ENCODE results near the gene TMEM131. TPM values are rescaled to one million over a fixed set of nuclear protein-coding genes. Genes with fewer than 3 reads are reported as not detected.
"Not testable (repeated sequence)": the region's sequence is repeated elsewhere in the genome, so short reads cannot be mapped to it uniquely, and the experiment has no call there.

Gene TMEM131
- total RNA-seq, 4 donors from 2014 or later = 10.3 to 39.2 (median 20.0) TPM

DNA sequence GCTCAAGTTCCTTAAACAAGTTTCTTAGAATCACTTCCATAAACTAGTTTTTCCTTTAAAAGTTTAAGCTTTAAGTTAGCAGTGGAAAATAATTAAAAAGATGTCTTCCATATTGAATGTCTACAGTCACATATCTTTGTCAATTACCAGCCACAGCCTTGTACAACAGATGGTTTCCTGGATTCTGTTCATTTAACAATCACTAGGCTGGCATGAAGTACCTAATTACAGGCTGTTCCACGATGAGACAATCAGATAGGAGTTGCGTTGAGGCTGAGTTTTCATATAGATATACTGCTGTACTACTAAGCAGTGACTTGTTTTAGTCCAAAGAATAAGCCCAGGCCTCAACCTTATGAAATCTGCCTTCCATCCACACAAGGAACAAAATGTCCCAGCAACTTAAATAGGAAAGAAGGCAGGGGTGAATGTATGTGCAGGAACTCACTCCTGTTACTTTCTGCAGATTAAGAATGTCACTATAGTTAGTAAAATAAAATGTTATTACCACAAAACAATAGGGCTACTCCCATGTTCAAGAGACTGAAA, 151.4 kb downstream of the TMEM131 start:
- in situ Hi-C loops (cut with MboI; ENCODE audit: low sequenced_read_pairs in 4 of 4) = no loop called here
- ATAC-seq (peak; percentile 64 to 74), DNase-seq (no peak)
- TF ChIP-seq CTCF (IDR thresholded peaks at IDR 0.05 in 4 of 5, conservative IDR thresholded peaks at IDR 0.05 in 1 of 5) (no peak), POLR2A (IDR thresholded peaks at IDR 0.05) (no peak)
- Histone ChIP-seq H3K36me3 (peaks cover 0 to 22% of the 10 kb centered on the region in 2 donors), H3K4me3 (no peak overlapping the region), H3K27ac (peak overlapping the region; percentile 7 to 46 (median 28)), H3K9me3 (no peaks in the 10 kb centered on the region), H3K27me3 (no peaks in the 10 kb centered on the region), H3K4me1 (peaks cover 22% of the 10 kb centered on the region in 2 donors)
- intact Hi-C loops (cut with DNase I; ENCODE audit: low total_unique reads) = no loop called here

DNA sequence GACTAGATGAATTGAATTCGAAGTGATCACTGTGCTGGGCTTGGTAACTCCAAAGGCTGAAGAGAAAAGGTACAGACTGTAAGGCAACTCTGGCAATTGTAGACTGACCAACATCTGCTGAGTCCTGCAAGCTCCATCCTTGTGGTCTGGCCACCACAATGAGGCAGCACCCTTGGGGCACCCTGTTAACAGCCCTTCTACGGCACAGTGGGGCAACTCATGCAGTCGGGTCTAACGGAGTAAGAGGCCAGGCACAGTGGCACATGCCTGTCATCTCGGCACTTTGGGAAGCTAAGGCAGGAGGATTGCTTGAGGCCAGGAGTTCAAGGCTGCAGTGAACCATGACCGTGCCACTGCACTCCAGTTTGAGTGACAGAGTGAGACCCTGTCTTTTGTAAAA, 155.6 kb downstream of the TMEM131 start:
- ATAC-seq = no peak
- in situ Hi-C loops (cut with MboI; ENCODE audit: low sequenced_read_pairs in 4 of 4) = no loop called here

DNA sequence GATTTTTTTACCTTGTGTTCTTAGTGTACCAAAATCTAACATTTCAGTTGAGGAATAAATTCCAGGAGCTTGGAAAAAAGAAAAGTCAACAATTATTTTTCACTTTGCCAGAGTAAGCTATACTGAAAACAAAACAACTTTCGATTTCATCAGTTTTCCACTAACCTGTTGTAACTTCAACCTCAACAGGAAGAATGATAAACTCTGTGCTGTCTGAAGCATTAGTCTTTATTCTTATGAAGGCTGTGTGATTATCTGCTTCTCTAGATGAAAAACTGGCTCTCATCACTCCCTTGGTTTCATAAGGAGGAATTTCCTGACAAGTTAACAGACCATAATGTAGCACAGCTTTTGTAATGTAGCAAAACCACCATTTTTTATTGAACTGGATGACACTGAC, 161.1 kb downstream of the TMEM131 start:
- peaks cover 0 to 24% of the 10 kb centered on the region in 2 donors for H3K36me3 ChIP-seq

More for the DNA sequence above, 155.6 kb downstream of the TMEM131 start:
- TF ChIP-seq CTCF (IDR thresholded peaks at IDR 0.05 in 4 of 5, conservative IDR thresholded peaks at IDR 0.05 in 1 of 5) = no peak
- intact Hi-C loops (cut with DNase I; ENCODE audit: low total_unique reads) = no loop called here
- Histone ChIP-seq H3K4me3 (no peak overlapping the region), H3K27ac (no peak overlapping the region), H3K9me3 (no peaks in the 10 kb centered on the region), H3K27me3 (no peaks in the 10 kb centered on the region), H3K36me3 (peaks cover 0 to 31% of the 10 kb centered on the region in 2 donors), H3K4me1 (peaks cover 12 to 16% of the 10 kb centered on the region in 2 donors)
- no peak for DNase-seq

DNA sequence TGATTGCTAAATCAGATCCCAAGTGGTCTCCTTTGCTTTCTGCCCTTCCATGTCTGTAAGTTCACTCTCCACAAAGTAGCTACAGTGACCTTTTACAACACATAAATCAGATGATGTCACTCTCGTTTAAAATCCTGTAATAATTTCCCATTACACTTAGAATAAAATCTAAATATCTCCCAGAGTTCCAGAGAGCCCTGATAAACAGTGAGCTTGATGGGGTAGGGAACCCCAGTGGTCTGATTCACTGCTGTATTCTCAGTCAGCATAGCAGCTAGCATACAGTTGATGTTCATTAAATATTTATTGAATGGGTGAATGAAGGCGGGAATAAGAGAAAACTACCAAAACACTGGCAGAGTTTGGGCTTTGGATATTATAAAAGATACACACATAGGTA, 164.6 kb downstream of the TMEM131 start:
- in situ Hi-C loops (cut with MboI; ENCODE audit: low sequenced_read_pairs in 4 of 4) = no loop called here
- Histone ChIP-seq H3K9me3 (no peaks in the 10 kb centered on the region), H3K27me3 (no peaks in the 10 kb centered on the region), H3K27ac (no peak overlapping the region), H3K4me3 (no peak overlapping the region), H3K4me1 (peaks cover 0 to 7% of the 10 kb centered on the region in 2 donors), H3K36me3 (peaks cover 0 to 18% of the 10 kb centered on the region in 2 donors)
- no peak for DNase-seq
- intact Hi-C loops (cut with DNase I; ENCODE audit: low total_unique reads) = no loop called here
- TF ChIP-seq CTCF (IDR thresholded peaks at IDR 0.05 in 4 of 5, conservative IDR thresholded peaks at IDR 0.05 in 1 of 5) = no peak
- no peak for TF ChIP-seq POLR2A (IDR thresholded peaks at IDR 0.05)
- ATAC-seq = no peak

More for the DNA sequence above, 161.1 kb downstream of the TMEM131 start:
- intact Hi-C loops (cut with DNase I; ENCODE audit: low total_unique reads) (no loop called here), in situ Hi-C loops (cut with MboI; ENCODE audit: low sequenced_read_pairs in 4 of 4) (no loop called here)
- no peak overlapping the region for H3K27ac ChIP-seq
- TF ChIP-seq POLR2A (IDR thresholded peaks at IDR 0.05) (no peak), CTCF (IDR thresholded peaks at IDR 0.05 in 4 of 5, conservative IDR thresholded peaks at IDR 0.05 in 1 of 5) (no peak)
- no peak overlapping the region for H3K4me3 ChIP-seq
- ATAC-seq (no peak), DNase-seq (no peak)
- H3K27me3 ChIP-seq = no peaks in the 10 kb centered on the region
- no peaks in the 10 kb centered on the region for H3K9me3 ChIP-seq
- H3K4me1 ChIP-seq = peaks cover 0 to 7% of the 10 kb centered on the region in 2 donors

GRCh38 chr2:97829255-97829654, 166.5 kb downstream of the TMEM131 start:
- in situ Hi-C loops (cut with MboI; ENCODE audit: low sequenced_read_pairs in 4 of 4); H3K9me3 ChIP-seq; H3K4me1 ChIP-seq; H3K27me3 ChIP-seq; DNase-seq; H3K4me3 ChIP-seq; ATAC-seq; H3K27ac ChIP-seq; intact Hi-C loops (cut with DNase I; ENCODE audit: low total_unique reads): not testable (repeated sequence)
- peaks cover 0 to 15% of the 10 kb centered on the region in 2 donors for H3K36me3 ChIP-seq

DNA sequence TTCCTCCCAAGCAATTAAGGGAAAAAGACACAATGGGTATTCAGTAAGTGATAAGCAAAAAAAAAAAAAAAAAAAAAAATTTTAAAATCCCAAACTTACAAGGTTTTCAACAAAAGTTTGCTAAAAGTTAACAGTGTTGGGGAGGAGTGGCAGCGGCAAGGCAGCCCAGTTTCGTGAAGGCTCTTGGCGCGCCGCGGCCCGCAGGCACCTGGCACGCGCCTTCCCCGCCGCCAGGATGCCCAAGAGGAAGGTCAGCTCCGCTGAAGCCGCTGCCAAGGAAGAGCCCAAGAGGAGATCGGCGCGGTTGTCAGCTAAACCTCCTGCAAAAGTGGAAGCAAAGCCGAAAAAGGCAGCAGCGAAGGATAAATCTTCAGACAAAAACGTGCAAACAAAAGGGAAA, 168.7 kb downstream of the TMEM131 start:
- intact Hi-C loops (cut with DNase I; ENCODE audit: low total_unique reads); DNase-seq; H3K27me3 ChIP-seq; H3K4me3 ChIP-seq; ATAC-seq; in situ Hi-C loops (cut with MboI; ENCODE audit: low sequenced_read_pairs in 4 of 4); H3K36me3 ChIP-seq; H3K27ac ChIP-seq; H3K4me1 ChIP-seq; H3K9me3 ChIP-seq: not testable (repeated sequence)

- in situ Hi-C loops (cut with MboI; ENCODE audit: low sequenced_read_pairs in 4 of 4) = not testable (repeated sequence)
Observed at GRCh38 chr2:97826266-97826847, 169.4 kb downstream of the TMEM131 start.

DNA sequence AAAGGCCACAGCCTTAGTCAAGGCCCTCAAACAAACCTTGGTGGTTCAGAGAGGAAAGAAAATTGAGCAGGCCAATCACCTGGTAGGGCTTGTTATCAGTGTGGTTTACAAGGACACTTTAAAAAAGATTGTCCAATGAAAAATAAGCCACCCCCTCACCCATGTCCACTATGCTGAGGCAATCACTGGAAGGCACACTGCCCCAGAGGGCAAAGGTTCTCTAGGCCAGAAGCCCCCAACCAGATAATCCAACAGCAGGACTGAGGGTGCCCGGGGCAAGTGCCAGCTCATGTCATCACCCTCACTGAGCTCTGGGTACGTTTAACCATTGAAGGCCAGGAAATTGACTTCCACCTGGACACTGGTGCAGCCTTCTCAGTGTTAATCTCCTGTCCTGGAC, 171.7 kb downstream of the TMEM131 start:
- DNase-seq; H3K9me3 ChIP-seq; H3K4me3 ChIP-seq; ATAC-seq; H3K27me3 ChIP-seq; intact Hi-C loops (cut with DNase I; ENCODE audit: low total_unique reads); H3K27ac ChIP-seq; H3K36me3 ChIP-seq; H3K4me1 ChIP-seq: not testable (repeated sequence)
- in situ Hi-C loops (cut with MboI; ENCODE audit: low sequenced_read_pairs in 4 of 4) = loop anchor here (25.0 kb wide), 2 partner anchors 363 to 438 kb away; no protein-coding TSS in a partner anchor

More at GRCh38 chr2:97826266-97826847, 169.4 kb downstream of the TMEM131 start:
- H3K4me1 ChIP-seq; ATAC-seq; H3K9me3 ChIP-seq; H3K4me3 ChIP-seq; intact Hi-C loops (cut with DNase I; ENCODE audit: low total_unique reads); DNase-seq; H3K27ac ChIP-seq; H3K27me3 ChIP-seq; H3K36me3 ChIP-seq: not testable (repeated sequence)
